K562 (cell line): ENCODE data around the gene PTPN7. TPM values are rescaled to one million over a fixed set of nuclear protein-coding genes. Genes with fewer than 3 reads are reported as not detected.

Experiments used
- CBX3 ChIP-seq, 2 experiments: IDR thresholded peaks; 1 replicate in 1 of 2; 2 replicates in 1 of 2; pipeline ENCODE4 v1.6.1; 2012; ENCODE audit warnings: inconsistent platforms in 2 of 2, low read length in 2 of 2, borderline replicate concordance in 1 of 2, control low read depth in 1 of 2
- CHD4 ChIP-seq: fragments of 200-600 bp; sonication (generic); IDR thresholded peaks from 3 replicates; pipeline ENCODE4 v1.6.1; 2012; ENCODE audit warnings: low read depth, mild to moderate bottlenecking, mixed read lengths, low read length, inconsistent platforms; ENCODE audit not compliant: insufficient read depth, insufficient replicate concordance, poor library complexity, severe bottlenecking
- CTBP1 ChIP-seq: fragments of 450-650 bp; IDR thresholded peaks from 2 replicates; pipeline ENCODE4 v1.6.1; 2016; ENCODE audit warnings: borderline replicate concordance
- DEAF1 ChIP-seq: fragments of 450-650 bp; formaldehyde crosslinking; IDR thresholded peaks from 2 replicates; pipeline ENCODE4 v1.4.0; 2020; ENCODE audit warnings: mild to moderate bottlenecking, moderate library complexity
- GTF2E2 ChIP-seq: fragments of 200-800 bp; sonication (Bioruptor generic); IDR thresholded peaks from 2 replicates; pipeline ENCODE4 v1.6.1; 2016; ENCODE audit warnings: missing genetic modification characterization, missing compliant biosample characterization
- KDM2B ChIP-seq: fragments of 250-450 bp; sonication (Bioruptor Pico); IDR thresholded peaks from 2 replicates; pipeline ENCODE4 v1.8.0; 2021; ENCODE audit warnings: mild to moderate bottlenecking, moderate library complexity
- MAFG ChIP-seq: fragments of 450-650 bp; conservative IDR thresholded peaks from 2 replicates; pipeline ENCODE4 v1.6.1; 2016; ENCODE audit warnings: missing genetic modification characterization, missing compliant biosample characterization
- MAZ ChIP-seq, 2 experiments: fragments of 450-650 bp in 1 of 2; sonication (generic) in 1 of 2; formaldehyde crosslinking; IDR thresholded peaks in 1 of 2; conservative IDR thresholded peaks in 1 of 2; 2 replicates each; pipeline versions ENCODE4 v1.4.0 to v1.5.0; 2020; ENCODE audit warnings: mild to moderate bottlenecking in 1 of 2, missing genetic modification reagents in 1 of 2
- MLLT1 ChIP-seq, 2 experiments: fragments of 450-650 bp; IDR thresholded peaks; 2 replicates each; pipeline ENCODE4 v1.6.1; 2016
- MTA1 ChIP-seq: fragments of 450-650 bp; IDR thresholded peaks from 2 replicates; pipeline ENCODE4 v1.6.1; 2017; ENCODE audit warnings: borderline replicate concordance
- NFE2 ChIP-seq: IDR thresholded peaks from 2 replicates; pipeline ENCODE4 v1.6.1; 2014; ENCODE audit warnings: antibody characterized with exemption, low read depth
- PHTF2 ChIP-seq: fragments of 250-450 bp; sonication (Bioruptor Pico); IDR thresholded peaks from 2 replicates; pipeline ENCODE4 v1.5.0; 2021; ENCODE audit warnings: mild to moderate bottlenecking
- PTBP1 ChIP-seq: fragments of 200-400 bp; formaldehyde crosslinking; IDR thresholded peaks from 2 replicates; pipeline ENCODE4 v1.6.1; 2017; ENCODE audit warnings: low read depth, low read length
- SMARCC2 ChIP-seq: fragments of 450-650 bp; IDR thresholded peaks from 2 replicates; pipeline ENCODE4 v1.6.1; 2017; ENCODE audit warnings: antibody characterized with exemption, moderate library complexity, mild to moderate bottlenecking, low read depth
- ZNF407 ChIP-seq: fragments of 450-650 bp; IDR thresholded peaks from 2 replicates; pipeline ENCODE4 v1.6.1; 2016; ENCODE audit warnings: low read depth
- ZNF780A ChIP-seq: fragments of 250-450 bp; sonication (Bioruptor Pico); IDR thresholded peaks from 2 replicates; pipeline ENCODE4 v1.5.0; 2021; ENCODE audit warnings: mild to moderate bottlenecking
- polyA plus RNA-seq, 8 experiments: library from polyadenylated mRNA; depleted of rRNA in 4 of 8; stranded (reverse) in 5 of 8; unstranded in 3 of 8; fragments of >200 nt; fragmentation: Nextera tagmentation in 2 of 8; fragmentation: Illumina TruSeq in 1 of 8; extraction: Ambion mirVana in 2 of 8; extraction: Trizol in 1 of 8; gene quantifications; 2 replicates each; pipeline versions ENCODE4 v1.2.1 to v1.2.3, GENCODE V29; 2011 to 2014; ENCODE audit warnings: inconsistent platforms in 1 of 8, missing spikeins in 1 of 8
- total RNA-seq, 7 experiments: library from RNA; depleted of rRNA in 6 of 7; stranded (reverse); fragments of >200 nt in 6 of 7; fragmentation: Illumina TruSeq in 2 of 7; extraction: Trizol in 2 of 7; gene quantifications; 2 replicates each; pipeline versions ENCODE4 v1.2.1 to v1.2.3, GENCODE V29; 2011 to 2021; ENCODE audit warnings: low replicate concordance in 1 of 7

The PTPN7 gene
- total and polyA plus RNA-seq, 9 of the 15 experiments (the other 6 are each of a cell fraction or from before 2014, with no cell fraction given) = 18.7 to 144 (median 120) TPM

- TF ChIP-seq ZNF407 = no peak
- TF ChIP-seq CBX3 (IDR thresholded peaks at IDR 0.05; ENCODE audit: borderline replicate concordance in 1 of 2, low read length in 2 of 2) = 0 out of 3 replicates have a peak, but pooled peaks of 1 of the 2 experiments have one; percentile 10
- no peak for TF ChIP-seq GTF2E2 (tag)
- peak; percentile 74 for TF ChIP-seq NFE2
- no peak for TF ChIP-seq PHTF2 (CRISPR knock-in tag)
- no peak for TF ChIP-seq ZNF780A (CRISPR knock-in tag)
- no peak for TF ChIP-seq PTBP1
- TF ChIP-seq KDM2B (CRISPR knock-in tag) = no peak
- TF ChIP-seq CHD4 = no peak
- no peak for TF ChIP-seq DEAF1
- TF ChIP-seq MTA1 = no peak
- no peak for TF ChIP-seq SMARCC2
- TF ChIP-seq MAZ (CRISPR knock-in tag; conservative IDR thresholded peaks at IDR 0.05 in 1 of 2, IDR thresholded peaks at IDR 0.05 in 1 of 2) = no peak
- TF ChIP-seq MAFG = no peak
- TF ChIP-seq MLLT1 (IDR thresholded peaks at IDR 0.05) = no peak
- TF ChIP-seq CTBP1 = peak; percentile 95
These were observed 5.8 kb upstream of the PTPN7 start (continued) for GRCh38 chr1:202165942-202166843.
